DLD1 (cell line): ENCODE data around the gene DNAI2.
"Not testable (repeated sequence)": the region's sequence is repeated elsewhere in the genome, so short reads cannot be mapped to it uniquely, and the experiment has no call there.

ENCODE experiments used
- in situ Hi-C: cut with HindIII; loops from 2 replicates; pipeline ENCODE4 v1.10.0; 2017; ENCODE audit warnings: low sequenced_read_pairs

DNAI2 gene

GRCh38 chr17:74244548-74244947, 29.5 kb upstream of the DNAI2 start:
- in situ Hi-C loops = no loop called here

- in situ Hi-C loops = no loop called here
Observed at GRCh38 chr17:74245145-74245831, 28.7 kb upstream of the DNAI2 start.

DNA sequence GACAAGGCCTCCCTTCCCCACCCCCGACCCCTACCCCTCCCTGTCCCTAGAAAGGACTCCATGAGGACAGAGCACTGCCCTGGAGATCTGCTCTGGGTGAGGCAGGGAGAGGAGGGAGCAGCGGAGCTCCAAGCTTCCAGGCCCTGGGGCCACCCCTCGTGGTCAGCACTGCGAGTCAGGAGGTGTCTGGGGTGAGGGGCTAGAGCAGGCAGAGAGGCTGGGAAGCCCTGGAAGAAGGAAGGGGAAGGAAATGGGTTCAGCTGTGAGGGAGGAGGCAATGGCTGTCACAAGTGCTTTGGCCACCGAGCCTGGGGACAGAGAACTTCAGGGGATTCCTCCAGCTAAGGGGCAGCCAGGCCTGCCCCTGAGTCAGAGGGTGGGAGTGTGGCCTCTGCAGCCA, 28.2 kb upstream of the DNAI2 start:
- in situ Hi-C loops = no loop called here

DNA sequence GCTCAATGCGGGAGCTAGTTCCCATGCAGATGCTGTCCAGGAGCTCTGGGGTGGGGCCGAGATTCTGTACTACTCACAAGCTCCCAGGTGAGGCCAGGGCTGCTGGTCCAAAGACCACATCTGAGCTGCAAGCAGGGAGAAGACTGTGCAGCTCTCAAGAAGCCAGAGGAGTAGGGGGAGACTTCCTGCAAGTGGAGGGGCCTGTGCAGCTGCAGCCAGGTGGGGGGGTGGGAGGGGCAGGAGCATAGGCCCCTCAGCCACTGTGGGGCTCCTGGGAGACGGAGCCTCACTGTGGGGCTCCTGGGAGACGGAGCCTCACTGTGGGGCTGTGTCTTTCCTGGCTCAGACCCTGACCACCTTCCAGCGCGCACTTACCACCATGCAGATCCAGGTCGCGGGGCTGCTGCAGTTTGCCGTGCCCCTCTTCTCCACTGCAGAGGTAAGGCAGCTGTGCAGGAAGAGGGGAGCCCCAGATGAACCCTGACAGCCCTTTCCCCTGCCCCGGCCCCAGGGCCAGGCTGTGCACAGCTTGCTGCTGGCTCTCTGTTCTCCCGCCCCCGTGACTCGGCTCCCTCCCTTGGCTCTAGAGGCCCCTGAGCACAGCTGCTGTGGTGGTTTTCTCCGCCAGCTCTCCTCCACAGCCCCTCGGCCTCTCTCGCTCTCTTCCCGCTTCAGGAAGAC, 24.3 kb upstream of the DNAI2 start:
- in situ Hi-C loops = no loop called here

DNA sequence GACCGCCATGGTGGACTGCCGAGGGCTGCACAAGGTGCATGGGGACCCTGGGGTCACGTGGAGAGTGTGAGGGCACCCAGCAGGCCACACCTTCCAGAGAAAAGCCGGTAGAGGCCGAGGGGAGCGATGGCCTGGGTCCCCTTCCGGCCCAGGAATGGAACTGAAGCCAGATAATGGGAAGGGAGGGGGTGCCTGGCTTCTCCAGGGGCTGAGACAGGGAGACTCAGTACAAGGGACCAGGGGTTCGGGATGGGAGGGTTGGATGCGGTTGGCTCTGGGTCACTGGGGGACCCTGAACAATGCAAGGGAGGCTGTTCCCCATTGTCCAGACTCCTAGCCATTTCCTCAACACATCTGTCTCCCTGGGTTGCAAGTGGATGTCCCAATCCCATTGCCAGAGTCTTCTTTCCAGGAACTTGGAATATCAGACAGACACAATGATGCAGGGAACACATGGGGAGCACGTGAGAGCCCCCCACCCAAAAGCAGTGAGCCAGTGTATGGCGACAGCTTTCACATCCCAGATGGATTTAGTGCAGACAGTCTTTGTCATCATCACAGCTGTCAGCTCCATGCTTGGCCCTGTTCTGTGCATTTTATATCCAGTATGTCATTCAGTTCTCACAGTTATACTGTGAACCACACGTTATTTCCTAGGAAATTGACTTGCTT, 23.6 kb upstream of the DNAI2 start:
- in situ Hi-C loops = no loop called here

GRCh38 chr17:74251051-74251450, 23.0 kb upstream of the DNAI2 start:
- in situ Hi-C loops = no loop called here

DNA sequence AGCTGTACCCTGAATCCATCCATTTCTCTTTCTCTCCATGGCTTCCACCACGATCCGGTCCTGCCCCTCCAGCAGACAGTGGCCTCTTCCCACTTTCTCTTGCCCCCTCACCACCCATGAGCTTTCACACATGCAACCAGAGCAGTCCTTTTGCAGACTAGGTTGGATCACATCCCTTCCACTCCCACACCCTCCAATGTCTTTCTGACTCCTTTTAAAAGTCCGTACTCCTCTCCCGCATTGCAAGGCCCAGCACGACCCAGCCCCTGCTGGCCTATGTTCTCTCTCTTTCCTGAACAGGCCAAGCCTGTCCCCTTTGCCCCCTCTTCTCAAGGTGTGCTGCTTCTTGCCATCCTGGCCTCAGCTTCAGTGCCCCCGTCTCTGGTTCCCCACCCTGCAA, 22.5 kb upstream of the DNAI2 start:
- in situ Hi-C loops = no loop called here

DNA sequence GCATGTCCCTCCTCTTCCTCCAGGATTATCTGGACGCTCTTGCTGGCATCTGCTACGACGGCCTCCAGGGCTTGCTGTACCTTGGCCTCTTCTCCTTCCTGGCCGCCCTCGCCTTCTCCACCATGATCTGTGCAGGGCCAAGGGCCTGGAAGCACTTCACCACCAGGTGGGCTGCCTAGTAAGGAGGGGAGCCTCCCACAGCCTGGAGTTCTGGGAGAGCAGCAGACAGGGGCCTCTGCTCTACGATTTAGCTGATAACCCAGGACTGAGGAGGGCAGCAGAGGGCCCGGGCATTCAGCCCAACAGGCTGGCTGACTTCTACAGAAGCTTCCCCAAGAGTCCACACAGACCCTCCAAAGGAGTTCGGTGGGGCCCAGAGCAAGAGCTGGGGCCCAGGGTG, 21.8 kb upstream of the DNAI2 start:
- in situ Hi-C loops = no loop called here

DNA sequence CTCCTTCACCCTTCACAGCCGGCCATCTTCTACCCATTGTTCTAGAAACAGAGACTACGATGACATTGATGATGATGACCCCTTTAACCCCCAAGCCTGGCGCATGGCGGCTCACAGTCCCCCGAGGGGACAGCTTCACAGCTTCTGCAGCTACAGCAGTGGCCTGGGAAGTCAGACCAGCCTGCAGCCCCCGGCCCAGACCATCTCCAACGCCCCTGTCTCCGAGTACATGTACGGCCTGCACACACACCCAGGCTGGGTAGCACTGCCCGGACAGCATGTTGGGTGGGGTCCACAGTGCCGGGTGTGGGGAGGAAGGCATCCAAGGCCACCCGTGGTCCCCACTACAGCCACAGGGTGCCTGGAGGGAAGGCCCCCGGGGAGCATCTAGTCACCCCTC, 21.0 kb upstream of the DNAI2 start:
- in situ Hi-C loops = no loop called here

DNA sequence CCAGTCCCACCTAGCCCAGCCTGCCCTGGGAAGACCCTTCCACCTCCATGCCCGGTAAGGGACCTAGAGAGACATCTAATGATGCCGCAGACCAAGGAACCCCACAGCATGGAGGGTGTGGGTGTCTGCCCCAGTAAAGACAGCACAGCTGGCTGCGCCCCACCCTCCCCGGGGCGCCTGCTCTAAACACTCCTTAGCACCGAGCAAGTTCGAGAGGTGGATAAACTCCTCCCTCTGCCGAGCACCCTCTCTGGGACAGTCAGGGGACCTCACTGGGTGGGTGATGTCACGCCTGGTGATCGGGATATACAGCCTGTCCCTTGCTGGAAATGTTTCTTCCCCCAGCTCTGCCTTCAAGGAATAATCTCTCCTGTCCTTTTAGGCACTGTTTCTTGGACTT, 16.7 kb upstream of the DNAI2 start:
- in situ Hi-C loops = no loop called here

- in situ Hi-C loops = no loop called here
Observed at GRCh38 chr17:74259667-74260524, 14.1 kb upstream of the DNAI2 start.

- in situ Hi-C loops = no loop called here
Observed at GRCh38 chr17:74260525-74260850, 13.5 kb upstream of the DNAI2 start.

DNA sequence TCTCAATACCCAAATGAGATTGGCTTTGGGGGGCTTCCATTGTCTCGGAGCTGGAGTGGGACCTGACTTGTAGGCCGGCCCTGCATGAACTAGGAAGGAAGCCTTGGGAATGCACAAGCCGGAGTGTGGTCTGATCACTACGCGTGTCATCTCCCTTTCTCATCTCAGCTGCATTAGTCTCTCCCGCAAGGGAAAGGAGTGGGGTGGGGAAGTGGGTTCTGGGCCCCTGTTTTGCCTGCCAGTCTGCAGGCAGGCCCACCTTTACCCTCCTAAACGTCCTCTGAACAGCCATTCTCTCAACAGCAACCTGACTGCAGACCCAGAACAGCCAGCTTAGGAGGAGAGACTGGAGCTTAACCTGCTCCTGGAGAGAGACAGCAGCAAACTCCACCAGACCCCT, 11.4 kb upstream of the DNAI2 start:
- in situ Hi-C loops = no loop called here

- in situ Hi-C loops = not testable (repeated sequence)
Observed at GRCh38 chr17:74267054-74267453, 7.0 kb upstream of the DNAI2 start.

DNA sequence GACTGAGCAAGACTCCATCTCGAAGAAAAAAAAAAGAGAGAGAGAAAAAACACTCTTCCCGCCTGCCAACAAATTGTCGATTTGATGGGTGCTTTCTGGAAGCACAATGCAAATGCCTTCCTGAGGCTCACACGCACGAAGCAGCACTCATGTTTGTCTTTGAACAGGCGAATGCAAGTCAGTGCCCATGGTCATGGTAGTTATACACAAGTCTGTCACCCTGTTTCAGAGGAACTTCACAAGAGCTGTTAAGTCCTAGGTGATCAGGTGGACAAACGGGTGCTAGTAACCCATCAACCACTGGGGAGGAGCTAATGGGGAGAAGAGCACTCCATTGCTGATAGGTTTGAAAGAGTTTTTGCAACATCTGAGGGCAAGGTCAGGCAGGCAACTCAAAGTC, 6.5 kb upstream of the DNAI2 start:
- in situ Hi-C loops = no loop called here

- in situ Hi-C loops = no loop called here
Observed at GRCh38 chr17:74267987-74268499, 6.0 kb upstream of the DNAI2 start.

- in situ Hi-C loops = no loop called here
Observed at GRCh38 chr17:74268558-74268957, 5.5 kb upstream of the DNAI2 start.

- in situ Hi-C loops = no loop called here
Observed at GRCh38 chr17:74270333-74270732, 3.7 kb upstream of the DNAI2 start.

GRCh38 chr17:74271281-74271680, 2.8 kb upstream of the DNAI2 start:
- in situ Hi-C loops = no loop called here

GRCh38 chr17:74271901-74272561, 2.0 kb upstream of the DNAI2 start:
- in situ Hi-C loops = no loop called here

- in situ Hi-C loops = no loop called here
Observed at GRCh38 chr17:74272731-74273201, 1.3 kb upstream of the DNAI2 start.
